ENCODE measurements around the gene PTPN11.

GRCh38 chr12:112427760-112428159, 9.0 kb downstream of the PTPN11 start:
- TF ChIP-seq, protein P1, sequence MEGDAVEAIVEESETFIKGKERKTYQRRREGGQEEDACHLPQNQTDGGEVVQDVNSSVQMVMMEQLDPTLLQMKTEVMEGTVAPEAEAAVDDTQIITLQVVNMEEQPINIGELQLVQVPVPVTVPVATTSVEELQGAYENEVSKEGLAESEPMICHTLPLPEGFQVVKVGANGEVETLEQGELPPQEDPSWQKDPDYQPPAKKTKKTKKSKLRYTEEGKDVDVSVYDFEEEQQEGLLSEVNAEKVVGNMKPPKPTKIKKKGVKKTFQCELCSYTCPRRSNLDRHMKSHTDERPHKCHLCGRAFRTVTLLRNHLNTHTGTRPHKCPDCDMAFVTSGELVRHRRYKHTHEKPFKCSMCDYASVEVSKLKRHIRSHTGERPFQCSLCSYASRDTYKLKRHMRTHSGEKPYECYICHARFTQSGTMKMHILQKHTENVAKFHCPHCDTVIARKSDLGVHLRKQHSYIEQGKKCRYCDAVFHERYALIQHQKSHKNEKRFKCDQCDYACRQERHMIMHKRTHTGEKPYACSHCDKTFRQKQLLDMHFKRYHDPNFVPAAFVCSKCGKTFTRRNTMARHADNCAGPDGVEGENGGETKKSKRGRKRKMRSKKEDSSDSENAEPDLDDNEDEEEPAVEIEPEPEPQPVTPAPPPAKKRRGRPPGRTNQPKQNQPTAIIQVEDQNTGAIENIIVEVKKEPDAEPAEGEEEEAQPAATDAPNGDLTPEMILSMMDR (IDR thresholded peaks at IDR 0.05), result no peak
- TF ChIP-seq POLR2A (IDR thresholded peaks at IDR 0.05), result no peak
- no peak for TF ChIP-seq POLR2AphosphoS5 (IDR thresholded peaks at IDR 0.05)

All from prostate gland (tissue), 2 donors.